ENCODE results near the gene LYRM1. TPM values are rescaled to one million over a fixed set of nuclear protein-coding genes. Genes with fewer than 3 reads are reported as not detected.

LYRM1 gene
- total RNA-seq, 1 donor from 2014 or later, result 24.1 TPM

Other genes starting within 250 kb of the LYRM1 start
- gene ACSM1, start 203.1 kb upstream of the LYRM1 start, total RNA-seq, result 0.43 and 0.46 TPM in 2 replicates
- 26.4 and 28.6 TPM in 2 replicates for gene THUMPD1, start 159.0 kb upstream of the LYRM1 start, total RNA-seq
- 5.3 and 7.4 TPM in 2 replicates for gene ACSM3, start 136.8 kb upstream of the LYRM1 start, total RNA-seq
- gene ERI2, start 94.3 kb upstream of the LYRM1 start, total RNA-seq, result 11.4 and 12.9 TPM in 2 replicates
- gene REXO5, start 94.2 kb upstream of the LYRM1 start, total RNA-seq, result 0.99 and 1.8 TPM in 2 replicates
- 33.0 and 34.0 TPM in 2 replicates for gene DCUN1D3, start 413 bp upstream of the LYRM1 start, total RNA-seq